IPS-NIHi11 (cell line): Measurements from ENCODE around the gene MMP24OS.

Experiments used
- DNase-seq: peaks from one replicate; pipeline ENCODE4 v3.0.0; 2012; ENCODE audit warnings: mixed read lengths, low spot score

Gene MMP24OS

DNA sequence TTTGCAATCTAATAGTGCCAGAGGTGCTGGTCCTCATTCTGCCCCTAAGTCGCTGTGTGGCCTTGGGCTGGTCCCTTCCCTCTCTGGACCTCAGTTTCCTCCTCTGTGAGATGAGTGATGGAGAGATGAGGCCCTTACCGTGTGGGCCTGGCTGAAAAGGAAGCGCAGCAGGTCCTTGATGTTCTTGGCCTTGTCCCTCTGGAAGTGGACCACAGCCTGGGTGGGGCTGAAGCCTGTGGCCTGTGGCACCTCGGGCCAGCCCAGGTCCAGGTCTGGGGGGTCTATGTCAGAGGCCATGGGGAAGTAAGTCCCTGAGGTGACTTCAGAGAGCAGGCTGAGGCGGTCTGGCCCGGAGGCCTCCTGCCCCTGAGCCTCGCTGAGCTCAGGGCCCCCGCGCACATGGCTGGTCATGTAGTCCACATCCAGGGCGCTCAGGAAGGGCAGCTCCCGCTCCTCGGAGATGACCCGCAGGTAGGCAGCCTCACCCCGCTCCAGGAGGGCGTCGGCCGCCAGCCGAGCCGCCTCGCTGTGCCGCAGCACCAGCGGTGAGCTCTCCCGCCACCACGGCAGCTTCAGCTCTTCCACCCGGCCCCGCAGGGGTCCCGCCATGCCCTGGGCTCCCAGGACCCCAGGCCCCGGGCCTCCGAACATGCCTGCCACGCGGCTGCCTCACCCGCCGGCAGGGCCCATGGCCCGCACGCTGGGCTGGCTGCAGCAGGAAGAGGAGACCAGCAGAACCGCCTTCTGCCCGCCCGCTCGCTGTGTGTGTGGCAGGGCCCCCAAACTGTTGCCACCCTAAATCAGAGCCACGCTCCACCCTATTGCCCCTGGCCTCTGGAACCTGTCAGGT lies 14.0 kb upstream of the MMP24OS start, which contains the start of gene FAM83C:
Gene FAM83C, minus strand, starts transcription at position 772 of the 850 bp plus-strand sequence. Its CDS starts 121 bp downstream, at position 651.
- DNase-seq, result no peak

DNA sequence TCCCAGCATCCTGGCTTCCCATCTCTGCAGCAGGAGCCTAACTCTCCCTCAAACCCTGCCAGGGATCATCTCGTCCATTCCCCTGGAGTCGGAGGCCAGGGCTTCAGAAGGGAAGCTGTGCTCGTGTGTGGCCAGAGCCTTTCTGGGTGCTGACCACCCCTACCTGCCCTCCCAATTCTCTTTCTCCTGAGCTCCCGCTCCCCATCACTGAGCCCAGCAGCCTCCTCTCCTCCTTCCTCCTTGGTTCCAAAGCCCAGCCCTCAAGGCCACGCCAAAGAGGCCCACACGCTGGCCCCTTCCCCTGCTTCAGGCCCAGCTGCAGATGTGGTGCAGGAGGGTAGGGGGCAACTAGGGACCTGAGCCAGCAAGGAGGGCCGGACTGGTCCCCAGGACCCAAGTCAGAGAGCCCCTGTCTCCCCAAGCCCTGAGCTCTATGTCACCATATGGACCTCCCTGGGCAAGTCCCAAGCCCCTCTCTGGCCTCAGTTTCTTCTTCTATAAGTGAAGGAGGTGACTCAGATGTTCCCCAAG lies 13.0 kb upstream of the MMP24OS start:
- DNase-seq, result no peak

- DNase-seq, result no peak
These were observed 12.4 kb upstream of the MMP24OS start for GRCh38 chr20:35290186-35290886.

DNA sequence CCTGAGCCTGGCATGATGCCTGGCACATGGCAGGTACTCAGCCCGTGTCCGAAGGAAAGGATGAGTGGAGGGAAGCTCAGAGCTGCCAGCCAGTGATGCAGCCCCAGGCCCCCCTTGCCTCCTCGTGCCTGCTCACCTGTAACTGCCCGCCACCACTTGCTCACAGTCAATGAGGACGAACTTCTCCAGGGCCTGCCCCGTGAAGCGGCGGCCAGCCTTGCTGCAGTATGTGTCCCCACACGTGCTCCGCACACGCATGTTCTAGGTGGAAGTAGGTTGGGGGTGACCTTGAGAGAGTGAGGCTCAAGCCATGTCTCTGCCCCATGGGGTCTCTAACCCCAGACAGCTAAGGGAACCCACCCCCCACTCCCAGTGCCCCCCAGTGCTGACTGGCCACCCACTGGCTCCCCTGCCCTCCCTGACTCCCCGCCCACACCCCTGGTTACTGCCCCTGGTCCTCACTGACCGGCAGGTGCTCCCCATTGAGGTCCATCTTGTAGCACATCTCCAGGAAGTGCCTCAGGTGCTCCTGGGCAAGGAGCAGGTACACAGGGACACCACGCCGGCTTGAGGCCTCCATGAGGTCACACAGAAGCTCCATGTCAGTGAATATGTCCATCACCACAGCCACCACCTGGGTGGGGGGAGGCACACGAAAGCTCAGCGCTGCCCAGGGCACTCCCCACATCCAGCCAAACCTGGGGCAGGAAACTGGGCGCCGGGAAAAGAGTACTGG lies 10.6 kb upstream of the MMP24OS start:
- no peak for DNase-seq

DNA sequence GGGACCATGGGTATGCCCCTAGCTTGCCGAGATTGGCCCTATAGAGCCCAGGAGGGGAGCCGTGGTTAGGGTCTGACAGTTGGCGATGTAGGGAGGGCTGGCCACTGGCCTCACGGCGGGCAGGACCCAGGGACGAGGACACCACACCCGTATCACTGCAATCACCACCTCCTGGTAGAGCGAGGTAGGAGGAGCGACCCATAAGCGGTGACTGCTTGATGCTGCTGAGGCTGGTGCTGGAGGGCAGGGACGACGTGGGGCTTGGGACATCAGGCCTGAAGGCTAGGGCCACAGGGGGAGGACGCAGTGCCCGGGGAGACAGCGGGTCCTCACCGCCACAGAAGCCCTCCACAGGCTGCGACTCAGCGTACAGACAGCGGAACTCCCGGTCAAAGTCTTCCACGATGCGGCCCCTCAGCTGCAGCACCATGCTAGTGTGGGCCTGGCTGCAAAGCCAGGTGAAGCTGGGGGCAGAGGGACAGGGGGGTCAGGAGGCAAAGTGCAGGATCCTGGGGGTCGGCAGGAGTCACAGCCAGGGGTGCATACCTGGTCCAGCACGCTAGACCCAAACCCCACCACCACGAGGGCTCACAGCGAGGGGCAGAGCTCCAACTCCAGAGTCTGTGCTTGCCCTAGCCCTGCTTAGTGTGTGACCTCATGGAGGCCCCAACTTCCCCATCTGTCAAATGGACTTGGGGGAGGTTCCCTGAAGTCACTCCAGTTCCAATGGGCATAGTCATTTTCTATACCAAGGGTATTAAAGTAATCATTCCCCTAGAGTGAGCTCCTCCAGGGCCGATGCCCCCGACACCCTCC lies 9.8 kb upstream of the MMP24OS start:
- DNase-seq, result no peak

DNA sequence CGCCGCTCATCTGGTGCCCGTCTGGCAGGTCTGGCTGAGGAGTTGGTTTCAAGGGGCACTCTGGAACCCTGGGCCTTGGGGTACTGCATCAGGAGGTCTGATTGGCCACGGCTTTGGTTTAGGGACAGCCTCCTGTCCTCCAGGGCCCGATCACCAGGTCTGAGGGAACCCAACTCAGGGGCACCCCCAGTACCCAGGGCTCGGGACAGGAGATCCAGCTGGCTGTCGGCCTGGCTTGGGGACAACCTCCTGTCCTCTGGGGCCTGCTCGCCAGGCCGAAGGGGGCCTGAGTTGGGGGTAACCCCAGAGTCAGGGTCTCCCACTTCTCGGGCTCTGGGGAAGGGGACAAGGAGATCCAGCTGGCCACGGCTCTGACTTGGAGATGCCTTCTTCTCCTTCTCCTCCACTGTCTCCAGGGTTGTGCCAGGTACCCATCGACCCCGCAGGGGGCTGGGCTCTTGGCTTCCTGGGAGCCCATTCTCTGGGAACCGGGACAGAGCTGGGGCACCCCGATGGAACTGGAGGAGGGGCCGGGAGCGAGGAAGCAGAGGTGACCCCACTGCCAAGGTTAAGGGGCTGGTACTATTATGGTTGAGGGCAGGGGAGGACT lies 9.1 kb upstream of the MMP24OS start:
- no peak for DNase-seq

GRCh38 chr20:35286077-35286898 lies 8.4 kb upstream of the MMP24OS start:
- DNase-seq, result no peak

DNA sequence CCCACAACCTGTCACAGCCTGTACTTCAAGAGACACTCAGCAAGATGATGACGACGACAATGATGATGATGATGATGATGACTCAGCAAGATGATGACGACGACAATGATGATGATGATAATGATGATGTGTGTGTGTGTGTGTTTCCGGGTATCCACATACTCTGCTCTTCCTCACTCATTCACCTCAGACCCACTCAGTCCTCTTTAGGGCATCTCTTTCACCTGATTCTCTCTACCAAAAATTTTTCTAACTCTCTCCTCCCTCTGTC lies 7.8 kb upstream of the MMP24OS start:
- DNase-seq, result no peak

DNA sequence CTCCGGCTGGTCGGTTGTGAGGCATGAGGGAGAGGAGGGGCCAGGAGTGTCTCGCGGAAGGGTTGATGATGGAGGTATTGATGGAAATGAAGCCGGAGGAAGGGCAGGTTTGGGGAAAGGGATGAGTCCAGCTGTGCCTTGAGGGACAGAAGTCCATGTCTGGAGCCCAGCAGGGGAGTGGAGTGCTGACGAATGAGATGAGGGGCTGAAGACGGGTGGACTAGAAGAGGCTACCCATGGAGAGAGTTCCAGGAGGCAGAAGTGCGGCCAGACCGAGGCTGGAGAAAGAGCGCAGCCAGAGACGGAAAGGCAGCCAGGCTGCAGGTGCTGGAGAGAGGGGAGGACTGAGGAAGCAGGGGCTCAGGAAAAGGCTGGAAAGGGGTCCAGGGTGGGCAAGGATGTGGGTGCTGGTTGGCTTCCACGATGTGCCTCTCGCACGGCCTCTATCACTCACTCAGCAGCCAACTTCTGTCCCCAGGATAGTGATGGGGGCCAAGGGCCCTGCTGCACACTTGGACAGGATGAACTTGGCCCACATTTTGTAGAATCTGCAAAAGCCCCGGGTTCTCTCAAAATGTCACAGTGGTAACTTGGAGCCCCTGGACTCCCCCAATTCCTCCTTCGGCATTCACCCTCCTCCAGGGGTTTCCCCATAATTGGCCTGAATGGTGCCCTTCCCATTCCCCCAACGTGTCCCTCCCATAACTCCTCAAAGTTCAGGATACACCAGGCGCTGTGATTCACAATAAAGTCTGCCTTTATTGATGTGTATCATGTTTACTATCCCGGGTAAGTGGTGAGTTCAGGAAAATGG lies 7.3 kb upstream of the MMP24OS start:
- no peak for DNase-seq

- peak; percentile 95 for DNase-seq
These were observed 6.5 kb upstream of the MMP24OS start, which contains the start of gene EIF6 for GRCh38 chr20:35284267-35284991. TSS of gene EIF6 (minus strand) at chr20:35284772. CDS start at chr20:35284487, 285 bp downstream.

DNA sequence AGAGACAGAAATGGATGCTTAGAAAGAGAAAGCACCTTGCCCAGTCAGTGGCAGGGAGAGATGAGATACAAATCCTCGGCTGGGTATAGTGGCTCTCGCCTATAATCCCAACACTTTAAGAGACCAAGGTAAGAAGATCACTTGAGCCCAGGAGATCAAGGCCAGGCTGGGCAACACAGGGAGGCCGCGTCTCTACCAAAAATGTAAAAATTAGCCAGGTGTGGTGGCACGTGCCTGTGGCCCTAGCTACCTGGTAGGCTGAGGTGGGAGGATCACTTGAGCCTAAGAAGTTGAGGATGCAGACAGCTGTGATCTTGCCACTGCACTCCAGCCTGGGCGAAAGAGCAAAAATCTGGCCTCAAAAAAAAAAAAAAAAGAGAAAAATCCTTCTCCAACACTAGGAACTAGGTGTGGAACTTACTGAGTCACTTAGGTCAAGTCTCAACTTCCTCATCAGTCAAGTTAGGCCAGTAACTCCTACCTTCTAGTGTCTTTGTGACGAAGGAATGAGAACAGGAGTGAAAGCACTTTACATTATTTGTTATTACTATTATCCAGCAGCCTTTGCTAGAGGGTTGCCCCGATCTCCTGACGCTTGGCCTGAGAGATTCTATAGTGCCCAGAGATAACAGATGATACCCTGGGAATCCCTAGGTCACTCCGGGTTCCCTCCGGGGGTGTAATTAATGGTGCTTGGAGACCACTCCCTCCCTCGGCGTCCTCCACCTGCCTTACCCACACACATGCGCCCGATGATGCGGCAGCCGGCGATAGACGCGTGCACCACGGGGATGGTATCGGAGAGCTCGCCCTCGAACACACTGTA lies 5.7 kb upstream of the MMP24OS start:
- no peak for DNase-seq

- no peak for DNase-seq
These were observed 3.7 kb upstream of the MMP24OS start for GRCh38 chr20:35281506-35282101.

DNA sequence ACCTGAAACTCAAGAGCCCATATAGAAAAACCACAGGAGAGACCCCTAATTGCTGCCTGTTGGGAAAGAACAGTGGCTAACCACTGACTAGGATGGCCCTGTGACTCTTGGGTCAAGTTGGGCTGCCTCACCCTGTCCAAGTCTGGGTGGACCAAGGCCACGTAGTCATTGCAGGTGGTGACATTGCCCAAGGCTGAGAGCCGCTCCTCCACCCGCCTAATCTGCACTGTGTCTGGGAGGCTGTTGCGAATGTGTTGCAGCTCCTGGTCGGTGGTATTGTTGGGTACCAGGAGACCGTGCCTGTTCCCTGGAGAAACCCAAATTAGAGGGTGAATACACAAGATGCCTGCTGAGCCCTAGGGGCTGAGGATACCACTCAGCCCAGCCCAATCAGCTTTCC lies 2.6 kb upstream of the MMP24OS start:
- DNase-seq, result no peak

DNA sequence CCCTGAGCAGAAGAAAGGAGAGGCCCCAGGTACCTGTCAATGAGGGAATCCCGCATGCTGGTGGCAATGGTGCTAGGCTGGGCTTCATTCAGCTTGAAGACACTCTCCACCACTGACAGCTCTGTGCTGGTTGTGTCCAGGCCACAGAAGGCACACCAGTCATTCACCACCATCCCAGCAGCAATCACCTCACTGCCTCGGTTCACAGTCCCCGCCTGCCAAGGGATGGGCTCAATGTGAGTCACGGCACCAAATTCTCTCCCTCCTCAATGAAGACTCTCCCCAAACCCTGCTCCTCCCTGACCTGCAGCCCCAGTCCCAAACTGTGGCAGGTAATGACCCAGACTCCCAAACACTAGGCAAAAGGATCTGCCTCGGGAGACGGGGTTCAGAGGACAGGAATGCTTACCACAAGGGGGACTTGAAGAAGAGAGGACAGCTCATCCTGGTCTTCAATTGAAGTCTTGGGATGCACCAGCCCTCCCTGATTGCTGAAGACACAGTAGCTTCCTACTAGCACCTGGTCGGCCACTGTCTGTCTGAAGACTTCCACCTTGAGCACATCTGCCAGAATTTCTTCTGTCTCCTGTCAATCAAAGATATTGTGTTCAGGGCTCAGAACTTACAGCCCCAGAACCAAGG lies 1.7 kb upstream of the MMP24OS start:
- no peak for DNase-seq

DNA sequence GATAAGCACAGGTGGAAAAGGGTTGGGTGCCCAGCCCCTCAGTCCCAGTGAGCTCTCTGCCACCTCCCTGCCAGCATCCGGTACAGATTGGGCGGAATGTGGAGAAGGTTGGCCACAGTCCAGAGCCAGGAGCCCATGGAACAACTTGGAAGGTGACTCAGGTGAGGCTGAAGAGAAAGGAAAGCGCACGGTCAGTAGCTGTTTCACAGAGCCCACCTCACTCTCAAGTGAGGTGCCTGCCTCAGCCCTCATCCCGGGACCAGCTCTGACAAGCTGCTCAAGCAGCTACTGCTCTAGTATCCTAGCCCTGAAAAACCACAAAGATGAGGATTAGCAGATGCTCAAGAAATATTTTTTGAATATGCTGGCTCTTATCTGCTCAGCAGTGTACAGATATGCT lies 1.1 kb upstream of the MMP24OS start:
- DNase-seq, result no peak

DNA sequence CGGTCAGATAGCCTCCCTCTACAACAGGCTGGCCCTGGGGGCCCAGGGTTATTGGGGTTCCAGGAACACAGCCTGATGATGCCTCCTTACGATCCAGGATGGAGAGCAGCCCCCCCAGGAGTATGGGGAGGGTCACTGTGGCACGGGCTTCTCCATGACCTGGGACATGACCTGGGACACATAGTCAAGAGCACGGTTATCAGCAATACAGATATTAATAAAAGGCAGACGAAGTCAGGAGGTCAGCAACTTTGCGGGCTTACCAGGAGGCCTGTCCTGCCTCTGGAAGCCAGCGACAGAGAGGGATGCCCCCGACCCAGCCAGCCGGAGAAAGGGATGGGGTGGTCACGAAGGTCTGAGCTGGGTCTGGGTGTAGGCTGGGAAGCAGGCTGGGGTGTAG lies 795 bp downstream of the MMP24OS start:
- DNase-seq, result no peak

DNA sequence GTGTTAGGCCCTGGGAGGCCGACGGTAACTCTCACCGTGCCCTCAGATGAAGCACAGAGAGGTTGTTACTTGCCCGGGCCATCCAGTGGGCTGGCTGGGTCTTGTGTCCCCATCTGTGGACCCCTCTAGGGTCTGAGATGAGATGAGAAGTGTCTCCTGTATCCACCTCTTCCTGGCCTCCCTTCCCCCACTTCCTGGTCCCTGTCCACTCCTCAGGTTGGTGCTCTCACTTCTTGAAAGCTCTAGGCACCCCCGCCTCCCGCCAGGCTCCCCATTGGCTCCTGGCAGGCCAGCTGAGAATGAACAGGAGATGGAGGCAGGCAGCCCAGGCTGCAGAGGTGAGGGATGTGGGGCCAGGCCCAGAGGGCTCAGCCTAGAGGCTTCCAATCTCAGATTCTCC lies 1.5 kb downstream of the MMP24OS start:
- no peak for DNase-seq
